NCI-H345 treated with DMSO at 0.1 percent for 48 hours (cell line): ENCODE data around the gene LMAN1L.
"Not testable (repeated sequence)": the region's sequence is repeated elsewhere in the genome, so short reads cannot be mapped to it uniquely, and the experiment has no call there.

ENCODE experiments used
- DNase-seq: peaks from one replicate; lab custom pipeline; 2025; ENCODE audit not compliant: unreplicated experiment; lab: John Stamatoyannopoulos, UW

The LMAN1L gene

DNA sequence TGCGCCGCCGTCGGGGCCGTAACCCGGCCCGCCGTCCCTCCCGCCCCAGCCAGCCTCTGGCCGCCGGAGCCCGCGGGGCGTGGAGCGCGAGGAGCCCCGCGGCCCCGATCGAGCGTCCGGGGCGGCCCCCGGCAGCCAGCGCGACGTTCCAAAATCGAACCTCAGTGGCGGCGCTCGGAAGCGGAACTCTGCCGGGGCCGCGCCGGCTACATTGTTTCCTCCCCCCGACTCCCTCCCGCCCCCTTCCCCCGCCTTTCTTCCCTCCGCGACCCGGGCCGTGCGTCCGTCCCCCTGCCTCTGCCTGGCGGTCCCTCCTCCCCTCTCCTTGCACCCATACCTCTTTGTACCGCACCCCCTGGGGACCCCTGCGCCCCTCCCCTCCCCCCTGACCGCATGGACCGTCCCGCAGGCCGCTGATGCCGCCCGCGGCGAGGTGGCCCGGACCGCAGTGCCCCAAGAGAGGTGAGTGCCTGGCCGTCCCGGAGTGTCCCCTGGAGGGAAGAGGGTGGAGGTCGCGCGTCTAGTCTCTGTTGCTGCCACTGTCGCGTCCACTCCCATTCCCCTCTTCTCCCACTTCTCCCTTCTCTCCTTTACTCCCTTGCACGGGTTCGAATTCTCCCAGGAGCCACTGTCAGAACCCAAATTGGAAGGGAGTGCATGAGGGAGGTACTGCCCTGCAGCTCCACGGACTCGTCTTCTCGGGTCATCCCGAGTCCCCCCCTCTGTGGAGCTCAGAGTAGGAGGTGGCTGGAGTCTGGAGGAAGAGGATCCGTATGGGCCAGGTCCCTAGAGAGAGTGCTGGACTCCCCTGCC is 30.2 kb upstream of the LMAN1L start:
- no peak for DNase-seq

DNA sequence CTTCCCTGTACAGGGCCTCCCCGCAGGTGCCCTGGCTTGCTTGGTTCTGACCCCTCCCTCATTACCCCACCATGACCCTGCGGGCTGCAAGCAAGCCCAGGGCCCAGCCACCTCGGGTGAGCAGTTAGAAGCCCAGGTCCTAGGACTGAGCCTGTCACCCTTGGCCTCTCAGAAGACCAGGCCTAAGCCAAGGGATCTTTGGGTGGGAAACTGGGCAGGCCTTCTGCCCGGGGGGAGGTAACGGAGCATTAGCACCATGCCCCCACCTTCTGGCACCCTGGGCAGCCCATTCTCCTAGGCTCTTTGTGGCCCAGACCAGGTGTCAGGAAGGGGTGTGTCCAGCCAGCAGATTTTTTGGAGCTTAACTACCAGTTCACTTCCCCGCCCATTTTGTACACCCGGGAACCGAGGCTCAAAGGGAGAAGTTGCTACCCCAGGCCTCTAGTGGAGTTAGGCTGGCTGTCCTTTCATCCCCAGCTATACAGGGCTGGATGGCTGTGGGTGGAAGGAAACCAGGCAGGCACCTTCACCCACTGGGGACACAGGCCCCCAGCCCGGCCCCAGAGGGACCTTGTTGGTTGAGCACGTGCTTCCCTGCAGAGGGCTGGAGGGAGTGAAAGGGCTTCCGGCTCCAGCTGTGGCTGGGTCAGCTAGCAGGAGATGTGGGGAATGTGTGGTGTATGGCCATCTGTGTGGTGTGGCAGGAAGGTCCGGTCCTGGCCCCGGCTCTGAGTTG is 29.4 kb upstream of the LMAN1L start:
- no peak for DNase-seq

DNA sequence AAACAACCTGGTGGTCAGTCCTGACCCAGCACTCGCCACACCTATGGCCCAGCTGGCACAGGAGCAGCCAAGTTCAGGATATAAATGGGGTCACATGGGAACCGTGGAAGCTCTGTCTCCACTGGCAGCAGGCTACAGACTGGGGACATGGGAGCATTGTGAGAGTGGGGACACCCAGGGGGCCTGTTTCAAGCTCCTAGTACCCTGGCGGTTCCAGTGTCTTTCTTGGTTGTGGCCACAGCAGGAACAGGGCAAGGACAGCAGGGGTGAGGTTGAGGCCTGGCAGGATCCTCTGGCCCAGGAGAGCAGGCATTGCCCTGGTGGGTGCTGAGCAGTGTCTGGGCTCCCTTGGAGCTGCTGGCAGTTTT is 28.8 kb upstream of the LMAN1L start:
- no peak for DNase-seq

DNA sequence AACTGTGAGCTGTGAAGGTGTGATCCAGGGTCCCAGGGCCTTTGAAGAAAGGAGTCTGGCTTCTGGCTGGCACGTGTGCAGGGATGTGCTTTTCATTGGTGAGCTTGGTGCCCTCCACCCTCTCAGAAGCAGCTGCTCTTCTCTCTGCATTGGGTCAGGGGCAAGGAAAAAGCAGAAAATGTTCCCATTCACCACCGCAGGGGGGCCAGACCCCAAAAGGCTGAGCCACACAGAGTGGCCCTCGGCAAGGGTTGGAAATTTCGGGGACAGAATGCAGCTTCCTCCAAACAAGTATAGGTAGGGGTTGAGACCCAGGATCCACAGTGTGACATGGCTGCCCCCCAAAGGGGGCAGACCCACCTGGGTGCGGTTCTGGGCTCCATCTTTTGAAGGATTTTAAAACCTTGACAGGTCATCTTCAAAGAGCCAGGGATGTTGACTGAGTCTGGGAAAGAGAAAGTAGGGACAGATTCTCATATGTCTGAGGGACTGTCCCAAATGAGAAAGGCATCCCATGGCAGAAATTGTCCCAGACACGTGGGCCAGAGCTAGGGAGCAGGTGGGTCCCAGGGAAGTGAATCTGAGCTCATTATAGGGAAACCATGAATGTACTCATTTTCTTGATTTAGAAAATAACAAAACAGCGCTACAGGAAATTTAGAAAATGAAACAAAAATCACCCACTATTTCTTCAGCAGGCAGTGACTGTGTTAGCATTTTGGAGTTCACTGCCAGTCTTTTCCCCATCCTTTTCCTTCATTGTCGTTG is 28.0 kb upstream of the LMAN1L start:
- no peak for DNase-seq

DNA sequence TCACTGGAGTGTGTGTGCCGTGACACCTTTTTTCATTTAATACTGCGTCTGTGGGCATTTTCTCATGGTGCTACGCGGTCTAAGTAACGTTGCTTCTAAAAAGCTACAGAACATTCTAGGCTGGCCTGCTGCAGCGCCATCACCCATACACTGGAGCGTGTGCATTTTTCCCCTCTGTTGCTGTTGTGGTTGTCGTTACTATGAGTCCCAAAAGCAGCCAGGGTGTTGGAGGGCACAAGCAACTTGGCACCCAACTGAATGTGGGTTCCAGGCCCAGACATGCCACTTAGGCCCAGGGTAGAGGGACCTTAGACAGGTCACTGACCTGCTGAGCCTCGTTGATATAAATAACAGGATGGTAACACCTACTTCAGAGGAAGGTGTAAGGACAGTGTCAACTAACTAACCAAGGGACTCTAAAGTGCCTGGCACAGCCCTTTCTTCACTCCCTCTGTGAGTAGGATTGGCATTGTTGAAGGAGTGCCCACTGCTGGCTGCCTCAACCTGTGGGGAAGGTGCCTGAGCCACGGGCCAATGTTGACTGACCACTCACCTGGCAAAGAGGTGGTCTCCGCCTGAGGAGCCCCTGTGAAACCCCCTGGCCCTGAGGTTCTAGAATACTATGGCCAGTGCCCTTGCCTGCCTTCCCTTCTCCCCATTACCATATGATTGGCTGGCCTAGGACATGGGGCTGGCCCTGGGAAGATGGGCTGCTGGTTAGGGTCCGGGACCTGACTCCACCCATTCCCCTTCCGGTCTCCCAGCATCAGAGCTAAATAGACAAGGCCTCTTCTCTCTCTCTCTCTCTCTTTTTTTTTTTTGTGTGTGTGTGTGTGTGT is 27.2 kb upstream of the LMAN1L start:
- no peak for DNase-seq

DNA sequence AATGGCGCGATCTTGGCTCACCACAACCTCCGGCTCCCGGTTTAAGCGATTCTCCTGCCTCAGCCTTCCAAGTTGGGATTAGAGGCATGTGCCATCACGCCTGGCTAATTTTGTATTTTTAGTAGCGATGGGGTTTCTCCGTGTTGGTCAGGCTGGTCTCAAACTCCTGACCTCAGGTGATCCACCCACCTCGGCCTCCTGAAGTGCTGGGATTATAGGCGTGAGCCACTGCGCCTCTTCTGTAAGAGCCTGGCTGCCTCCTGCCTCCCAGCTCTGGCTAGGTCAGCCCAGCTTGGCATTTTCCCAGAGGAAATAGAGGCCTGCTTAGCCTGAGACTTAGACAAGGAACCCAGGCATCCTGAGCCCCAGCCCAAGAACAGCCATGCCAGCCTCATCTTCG is 26.6 kb upstream of the LMAN1L start:
- DNase-seq, result not testable (repeated sequence)

DNA sequence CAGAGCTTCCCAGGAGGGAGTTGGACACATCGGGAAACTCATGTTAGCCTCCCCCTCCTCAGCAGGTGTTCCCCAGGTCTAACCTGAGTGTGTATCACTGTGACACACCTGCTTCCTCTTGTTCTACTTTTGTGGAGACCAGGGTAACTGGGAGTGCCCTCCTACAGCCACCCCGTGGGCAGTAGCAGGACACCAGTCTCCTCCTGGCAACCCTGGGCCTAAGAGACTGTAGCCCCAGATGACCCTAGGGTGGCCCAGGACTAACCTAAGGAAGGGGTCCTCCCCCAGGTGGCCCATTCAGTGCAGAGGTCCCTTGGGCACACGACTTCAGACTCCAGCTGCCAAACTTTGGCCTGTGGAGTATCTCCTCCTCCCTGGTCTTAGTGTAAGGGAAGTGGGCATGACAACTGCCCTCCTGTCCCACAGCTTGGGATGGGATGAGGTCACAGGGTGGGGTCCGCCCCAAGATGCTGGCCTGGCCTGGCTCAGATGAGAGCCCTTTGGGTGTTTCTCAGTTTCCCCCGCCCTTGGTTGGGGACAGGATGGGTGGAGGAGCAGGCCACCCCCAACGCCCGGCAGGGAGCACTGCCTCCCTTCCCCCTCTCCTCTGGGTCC is 26.0 kb upstream of the LMAN1L start:
- no peak for DNase-seq

DNA sequence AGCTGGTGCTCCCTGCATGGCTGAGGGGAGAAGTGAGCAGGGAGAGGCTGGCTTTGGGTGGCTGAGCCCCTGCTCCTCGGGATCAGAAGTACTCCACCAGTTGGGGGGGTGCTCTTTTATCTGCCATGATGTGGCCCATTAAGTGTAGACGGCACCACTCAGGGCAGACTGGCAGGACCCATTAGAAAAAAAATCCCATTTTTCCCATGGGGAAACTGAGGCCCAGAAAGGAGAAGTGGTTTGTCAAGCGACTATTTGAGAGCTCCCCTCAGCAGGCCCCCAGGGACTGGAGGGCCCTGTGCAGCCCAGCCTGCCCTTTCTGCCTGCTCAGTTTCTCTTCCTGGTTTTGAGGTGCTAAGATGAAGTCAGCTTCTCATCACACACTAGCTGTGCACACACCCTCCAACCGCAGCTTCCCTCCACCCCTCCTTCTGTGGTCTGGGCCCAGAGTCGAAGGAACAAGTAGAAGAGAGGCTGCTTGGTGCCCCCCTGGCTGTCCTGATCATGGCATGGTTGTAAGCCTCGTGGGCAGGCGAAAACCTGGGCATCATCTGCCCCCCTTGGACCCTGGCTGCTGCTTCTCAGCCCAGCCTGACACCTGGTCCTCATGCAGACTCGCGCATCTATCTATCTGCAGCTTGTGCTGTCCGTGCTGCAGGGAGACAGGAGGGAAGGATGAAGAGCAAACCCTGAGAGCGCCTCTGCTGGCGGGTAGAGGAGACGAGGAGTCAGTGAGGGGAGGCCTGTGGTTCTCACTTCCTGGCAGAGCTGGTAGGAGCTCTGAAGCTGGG is 25.2 kb upstream of the LMAN1L start:
- no peak for DNase-seq

DNA sequence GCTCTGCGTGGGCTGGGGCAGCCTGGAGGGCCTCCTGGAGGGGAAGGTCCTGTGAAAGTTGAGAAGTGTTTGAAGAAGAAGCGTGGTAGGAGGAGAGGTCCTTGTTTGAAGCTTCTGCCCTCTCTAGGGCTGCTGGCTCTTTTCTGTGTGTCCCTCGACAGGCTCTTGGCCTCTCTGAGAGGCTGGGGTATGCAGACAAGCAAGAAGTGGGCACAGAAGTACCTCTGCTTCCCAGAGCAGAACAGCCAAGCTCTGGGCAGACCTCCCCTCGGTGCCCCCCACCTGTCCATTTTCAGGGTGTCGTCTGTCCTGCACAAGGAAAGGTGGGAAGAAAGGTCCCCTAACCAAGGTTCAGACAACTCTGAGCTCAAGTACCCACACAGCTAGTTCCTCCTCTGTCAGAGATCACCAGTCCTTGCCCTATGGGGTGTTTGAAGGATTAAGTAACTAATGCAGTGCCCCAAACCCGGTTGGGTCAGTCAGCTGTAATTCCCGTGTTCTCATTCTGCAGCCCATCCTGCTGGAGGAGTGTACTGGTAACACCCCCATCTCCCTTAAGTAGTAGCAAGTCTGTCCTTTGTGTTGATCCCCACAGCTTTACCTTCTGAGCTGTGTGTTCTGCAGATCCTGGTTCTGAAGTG is 24.5 kb upstream of the LMAN1L start:
- DNase-seq, result no peak

DNA sequence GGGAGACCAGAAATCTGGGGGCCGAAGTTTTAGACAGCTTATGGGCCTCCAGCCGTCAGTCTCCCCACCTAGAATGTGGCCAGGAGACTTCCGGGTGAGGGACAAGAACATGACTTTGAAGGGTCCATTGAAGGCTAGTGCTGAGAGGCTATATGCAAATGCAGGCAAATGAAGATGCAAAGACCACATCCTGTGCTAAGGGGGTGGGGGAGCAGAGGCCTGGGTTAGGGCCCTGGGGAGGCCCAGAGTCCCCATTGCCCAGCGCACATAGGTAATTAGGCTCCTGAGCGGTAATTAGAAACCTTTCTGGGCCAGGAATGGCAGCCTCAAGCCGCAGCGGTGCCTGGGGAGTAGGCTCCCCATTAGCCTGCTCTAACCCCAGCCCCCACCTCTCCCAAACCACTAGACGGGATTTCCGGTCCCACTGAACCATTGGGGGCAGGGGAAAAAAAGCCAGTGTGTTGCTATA is 23.9 kb upstream of the LMAN1L start:
- DNase-seq, result no peak

DNA sequence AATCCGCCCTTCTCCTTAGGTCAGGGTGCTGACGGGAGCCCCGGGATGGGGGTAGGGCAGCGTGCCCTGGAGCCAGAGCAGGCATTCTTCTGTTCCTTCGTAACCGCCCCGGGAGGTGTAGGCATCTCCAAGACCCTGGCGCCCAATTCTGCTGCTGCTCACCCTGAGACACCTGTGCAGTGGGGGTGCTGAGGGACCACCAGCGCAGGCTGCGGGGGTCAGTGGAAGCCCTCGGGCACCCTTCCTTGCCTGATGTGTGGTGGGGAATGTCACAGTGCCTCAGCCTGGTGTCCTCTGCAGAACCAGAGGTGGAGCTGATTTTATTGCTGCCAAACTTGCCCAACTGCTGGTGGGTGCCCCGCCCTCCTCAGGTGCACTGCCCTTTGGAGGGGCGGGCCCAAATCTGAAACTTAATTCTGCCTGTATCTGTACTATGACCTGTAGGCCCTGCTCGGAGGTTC is 23.4 kb upstream of the LMAN1L start:
- no peak for DNase-seq

DNA sequence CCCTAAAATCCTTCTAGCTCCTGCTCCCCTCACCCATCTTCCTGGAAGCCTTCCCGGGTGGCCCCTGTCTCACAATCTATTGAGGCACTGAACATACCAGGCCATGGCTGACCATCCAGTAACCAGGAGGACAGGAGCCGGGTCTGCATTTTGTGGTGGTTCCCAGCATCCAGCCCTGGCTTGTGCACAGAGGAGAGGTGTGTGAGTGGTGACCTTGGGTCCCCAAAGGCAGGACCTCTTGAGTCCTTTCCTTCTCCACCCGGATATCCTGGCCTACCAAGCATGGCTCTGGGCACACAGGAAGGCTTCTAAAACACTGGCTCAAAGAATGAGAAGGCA is 22.9 kb upstream of the LMAN1L start:
- no peak for DNase-seq

DNA sequence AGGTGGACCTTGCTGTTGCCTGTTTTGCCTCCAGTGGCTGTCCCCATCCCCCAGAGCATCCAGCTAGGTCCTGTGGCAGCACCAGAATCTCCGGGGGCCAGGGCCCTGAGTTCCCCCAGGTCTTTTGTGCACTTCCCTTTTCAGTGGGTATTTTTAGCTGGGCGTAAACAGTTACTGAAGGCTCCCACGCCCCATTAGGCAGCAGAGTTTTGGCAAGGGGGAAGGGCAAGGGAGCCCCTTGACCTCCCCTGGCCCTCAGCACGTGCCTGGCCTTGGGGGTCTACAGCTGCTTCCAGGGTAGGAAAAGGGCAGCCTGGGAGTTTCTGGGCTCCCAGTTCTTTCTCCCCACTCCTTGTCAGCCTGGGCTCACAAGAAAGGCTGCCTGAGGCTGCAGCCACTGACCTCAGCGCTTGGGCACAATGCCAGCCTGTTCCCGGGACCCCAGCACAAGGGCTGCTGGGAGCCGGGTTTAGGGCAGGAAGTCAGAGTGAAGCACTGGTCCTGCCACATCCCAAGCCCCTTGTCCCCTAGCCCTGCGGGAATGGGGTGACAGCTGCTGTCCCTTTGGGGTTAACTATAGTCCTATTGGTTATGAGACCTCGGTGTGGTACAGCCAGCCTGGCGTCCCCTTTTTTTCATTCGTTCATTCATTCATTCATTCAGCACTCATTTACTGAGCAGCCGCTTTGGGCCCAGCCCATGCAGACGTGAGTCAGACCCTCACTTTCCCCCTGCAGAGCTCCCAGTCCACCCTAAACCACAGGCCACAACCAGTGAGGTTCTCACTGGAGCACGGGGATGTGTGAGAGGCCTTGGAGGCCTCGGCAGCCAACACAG is 22.3 kb upstream of the LMAN1L start:
- DNase-seq, result no peak

DNA sequence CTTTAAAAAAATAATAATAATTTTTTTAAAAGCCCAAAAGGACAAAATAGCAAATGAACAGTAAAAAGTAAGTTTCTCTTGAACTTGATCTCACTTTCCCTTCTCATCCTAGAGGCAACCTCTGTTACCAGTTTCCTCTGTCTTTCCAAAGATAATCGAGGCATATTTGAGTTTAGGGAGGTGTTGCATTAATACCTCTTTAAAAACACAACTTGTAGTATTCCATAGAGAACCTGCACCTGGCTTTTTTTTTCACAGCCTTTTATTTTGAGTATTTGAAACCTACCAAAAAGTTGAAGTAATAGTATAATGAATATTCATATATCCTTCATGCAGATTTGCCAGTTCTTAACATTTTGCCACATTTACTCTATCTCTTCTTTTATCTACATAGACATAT is 21.6 kb upstream of the LMAN1L start:
- no peak for DNase-seq

DNA sequence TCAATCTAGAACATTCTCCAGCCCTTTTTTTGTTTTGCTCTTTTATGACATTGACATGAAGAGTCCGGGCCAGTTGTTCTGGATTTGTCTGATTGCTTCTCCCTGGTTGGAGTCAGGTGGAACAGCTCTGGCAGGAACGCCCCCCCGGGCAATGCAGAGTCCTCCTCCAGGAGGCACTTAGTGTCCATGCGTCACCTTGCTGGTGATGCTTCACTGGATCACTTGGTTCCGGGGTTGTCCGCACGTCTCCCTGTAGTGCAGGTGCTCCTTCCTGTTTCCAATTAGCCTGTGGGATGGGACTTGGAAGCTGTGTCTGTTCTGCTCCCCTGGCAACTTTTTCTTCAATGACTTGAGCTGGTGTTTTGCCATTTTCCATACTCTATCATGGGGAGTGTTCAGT is 21.0 kb upstream of the LMAN1L start:
- DNase-seq, result no peak

DNA sequence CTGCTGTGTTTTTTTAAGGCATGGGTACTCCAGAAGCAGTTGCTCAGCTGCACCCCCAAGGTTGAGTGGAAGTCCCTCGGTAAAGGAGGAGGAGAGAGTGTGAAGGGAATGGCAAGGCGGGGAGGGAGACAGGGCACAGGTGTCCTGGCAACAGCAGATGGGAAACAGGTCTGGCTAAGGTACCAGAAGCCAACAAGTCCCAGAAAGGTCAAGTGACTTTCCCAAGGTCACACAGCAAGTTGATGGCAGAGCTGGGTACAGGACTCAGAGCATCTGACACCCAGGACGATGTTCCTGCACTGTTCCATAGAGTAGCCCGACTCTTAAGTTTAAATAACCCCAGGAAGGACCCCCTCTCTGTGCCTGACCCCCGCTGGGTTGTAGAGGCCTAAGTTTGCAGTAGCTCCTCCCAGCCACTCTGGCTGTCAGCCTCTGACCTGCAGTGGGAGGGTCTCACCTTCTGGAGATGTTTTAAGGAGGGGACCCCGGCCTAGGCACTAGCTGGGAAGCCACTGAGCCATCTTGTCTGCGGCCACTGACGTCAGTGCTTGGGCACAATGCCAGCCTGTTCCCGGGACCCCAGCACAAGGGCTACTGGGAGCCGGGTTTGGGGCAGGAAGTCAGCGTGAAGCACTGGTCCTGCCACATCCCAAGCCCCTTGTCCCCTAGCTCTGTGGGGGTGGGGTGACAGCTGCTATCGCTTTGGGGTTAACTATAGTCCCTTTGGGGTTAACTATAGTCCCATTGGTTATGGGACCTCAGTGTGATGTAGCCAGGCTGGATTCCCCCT is 20.2 kb upstream of the LMAN1L start:
- DNase-seq, result no peak
